GM21526 (cell line): ENCODE data around the gene ERVFRD-1.

Source experiments
- ATAC-seq: cut with Tn5 transposase; IDR thresholded peaks from one replicate; pipeline ENCODE4 v1.9.1; 2021; ENCODE audit warnings: moderate library complexity; ENCODE audit not compliant: unreplicated experiment, low FRiP score

Gene ERVFRD-1, protein sequence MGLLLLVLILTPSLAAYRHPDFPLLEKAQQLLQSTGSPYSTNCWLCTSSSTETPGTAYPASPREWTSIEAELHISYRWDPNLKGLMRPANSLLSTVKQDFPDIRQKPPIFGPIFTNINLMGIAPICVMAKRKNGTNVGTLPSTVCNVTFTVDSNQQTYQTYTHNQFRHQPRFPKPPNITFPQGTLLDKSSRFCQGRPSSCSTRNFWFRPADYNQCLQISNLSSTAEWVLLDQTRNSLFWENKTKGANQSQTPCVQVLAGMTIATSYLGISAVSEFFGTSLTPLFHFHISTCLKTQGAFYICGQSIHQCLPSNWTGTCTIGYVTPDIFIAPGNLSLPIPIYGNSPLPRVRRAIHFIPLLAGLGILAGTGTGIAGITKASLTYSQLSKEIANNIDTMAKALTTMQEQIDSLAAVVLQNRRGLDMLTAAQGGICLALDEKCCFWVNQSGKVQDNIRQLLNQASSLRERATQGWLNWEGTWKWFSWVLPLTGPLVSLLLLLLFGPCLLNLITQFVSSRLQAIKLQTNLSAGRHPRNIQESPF

DNA sequence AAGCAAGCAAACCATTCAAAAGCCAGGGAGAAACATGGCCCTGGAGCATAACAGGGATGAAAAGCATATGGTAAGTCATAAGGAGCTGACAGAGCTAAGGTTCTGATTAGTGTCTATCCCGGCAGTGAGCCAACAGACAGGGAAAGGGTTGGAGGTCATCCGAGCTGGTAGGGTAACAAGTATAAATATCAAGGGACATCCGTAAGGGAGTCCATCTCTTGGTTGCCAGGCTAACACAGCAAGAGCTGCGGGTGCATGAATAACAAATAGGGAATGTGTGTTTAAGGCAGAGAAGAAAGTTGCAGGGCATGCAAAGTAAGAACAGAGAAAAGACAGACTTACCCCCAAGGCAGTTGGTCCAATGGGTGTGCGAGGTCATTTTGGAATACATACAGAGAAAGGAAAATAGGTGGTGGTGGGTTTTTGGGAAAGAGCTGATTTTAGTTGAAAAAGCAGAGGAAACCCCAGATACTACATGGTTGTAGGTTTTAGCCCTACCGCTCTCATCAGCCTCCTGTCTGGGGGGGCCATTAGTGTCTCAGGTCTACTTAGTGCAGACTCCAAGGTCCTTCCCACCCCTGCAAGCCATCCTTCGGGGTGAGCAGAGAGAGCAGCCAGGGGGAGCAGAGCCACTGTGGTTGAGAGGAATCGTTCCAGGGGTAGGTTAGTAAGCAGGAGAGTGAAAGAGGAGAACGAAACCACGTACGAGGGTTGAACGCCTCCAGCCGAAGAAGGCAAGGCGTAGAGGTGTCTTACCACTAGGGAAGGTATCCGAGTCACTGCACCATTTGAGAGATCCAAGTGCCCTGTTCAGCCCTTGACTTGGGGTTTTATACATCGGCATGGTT lies at the start of gene ERVFRD-1:
ERVFRD-1 (minus strand) TSS at position 805 of the 848 bp plus-strand sequence. CDS start 6,415 bp downstream, outside the sequence.
- no peak for ATAC-seq

DNA sequence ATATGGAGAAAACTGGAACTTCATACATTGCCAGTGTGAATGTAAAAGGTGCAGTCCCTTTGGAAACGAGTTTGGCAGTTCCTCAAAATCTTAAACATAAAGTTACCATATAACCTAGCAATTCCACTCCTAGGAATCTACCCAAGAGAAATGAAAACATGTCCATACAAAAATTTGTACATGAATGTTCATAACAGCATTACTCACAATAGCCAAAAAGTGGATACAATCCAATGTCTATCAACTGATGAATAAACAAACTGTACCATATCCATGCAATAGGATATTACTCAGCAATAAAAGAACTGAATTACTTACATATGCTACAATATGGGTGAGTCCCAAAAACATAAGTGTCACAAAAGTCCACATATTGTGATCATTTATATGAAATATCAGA lies 48.7 kb upstream of the ERVFRD-1 start:
- no peak for ATAC-seq

DNA sequence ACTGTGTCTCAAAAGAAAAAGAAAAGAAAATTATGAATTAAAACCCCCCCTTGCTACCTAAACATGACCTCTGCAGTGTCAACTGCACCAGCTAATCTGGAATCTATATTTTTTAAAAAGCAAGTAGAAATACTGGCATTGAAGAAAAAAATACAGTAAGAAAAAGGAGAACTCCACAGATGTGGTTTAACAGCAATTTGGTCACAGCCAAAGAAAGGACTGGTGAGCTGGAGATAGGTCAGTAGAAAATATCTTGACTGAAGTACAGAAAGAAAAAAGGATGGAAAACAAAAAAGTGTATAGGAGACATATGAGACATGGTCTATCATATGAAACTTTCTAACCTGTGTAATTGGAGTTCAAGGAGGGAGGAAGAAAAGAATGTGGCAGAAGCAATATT lies 44.1 kb upstream of the ERVFRD-1 start:
- no peak for ATAC-seq

DNA sequence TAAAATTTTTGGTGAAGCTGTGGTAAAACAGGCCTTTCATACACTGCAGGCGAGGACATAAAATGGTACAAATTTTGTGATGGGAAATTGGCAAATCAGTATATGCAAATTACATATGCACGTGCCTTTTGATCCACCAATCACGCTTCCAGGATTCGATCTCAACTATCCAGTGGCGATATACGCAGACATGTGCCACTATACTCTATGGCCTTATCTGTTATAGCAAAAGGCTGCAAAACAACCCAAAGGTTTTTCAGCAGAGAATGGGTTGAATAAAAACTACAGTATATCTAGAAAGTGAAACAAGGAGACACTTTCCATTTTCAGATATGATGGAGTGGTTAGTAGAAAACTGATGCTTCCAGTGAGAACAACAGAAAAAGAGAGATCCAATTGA lies 41.9 kb upstream of the ERVFRD-1 start:
- no peak for ATAC-seq

DNA sequence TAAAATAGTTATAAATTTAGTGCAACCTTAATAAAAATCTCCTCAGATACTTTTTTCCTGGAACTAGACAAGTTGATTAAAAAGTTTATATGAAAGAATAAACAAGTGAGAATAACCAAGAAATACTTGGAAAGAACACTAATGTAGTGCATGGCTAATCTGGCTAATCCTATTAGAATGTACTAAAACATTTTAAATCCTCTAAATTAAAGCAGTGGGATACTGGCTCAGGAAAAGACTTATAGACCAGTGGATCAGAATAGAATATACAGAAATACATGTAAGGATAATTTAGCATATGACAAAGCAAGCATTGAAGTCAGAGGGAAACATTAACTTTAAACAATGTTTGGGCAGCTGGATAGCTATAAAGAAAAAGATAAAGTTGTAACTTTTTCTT lies 41.1 kb upstream of the ERVFRD-1 start:
- no peak for ATAC-seq

DNA sequence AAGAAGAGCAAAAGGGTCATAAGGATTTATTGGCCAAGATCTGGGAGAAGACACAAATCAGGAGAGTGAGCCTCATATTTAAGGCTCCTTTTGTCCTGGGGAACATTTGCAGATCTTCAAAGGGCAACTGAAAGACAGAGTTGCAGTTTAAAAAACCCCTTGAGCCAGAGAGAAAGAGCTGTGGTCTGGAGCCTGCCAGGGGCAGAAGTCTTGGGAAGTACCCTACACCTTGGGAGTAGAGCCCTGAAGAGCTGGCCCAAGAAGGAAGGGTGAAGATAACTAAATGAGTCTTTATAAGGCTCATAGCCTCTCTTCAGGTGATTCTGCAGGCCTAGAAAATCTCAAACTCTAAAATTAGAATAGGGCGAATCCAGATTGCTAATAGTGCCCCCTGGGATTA lies 40.0 kb upstream of the ERVFRD-1 start:
- ATAC-seq: no peak

DNA sequence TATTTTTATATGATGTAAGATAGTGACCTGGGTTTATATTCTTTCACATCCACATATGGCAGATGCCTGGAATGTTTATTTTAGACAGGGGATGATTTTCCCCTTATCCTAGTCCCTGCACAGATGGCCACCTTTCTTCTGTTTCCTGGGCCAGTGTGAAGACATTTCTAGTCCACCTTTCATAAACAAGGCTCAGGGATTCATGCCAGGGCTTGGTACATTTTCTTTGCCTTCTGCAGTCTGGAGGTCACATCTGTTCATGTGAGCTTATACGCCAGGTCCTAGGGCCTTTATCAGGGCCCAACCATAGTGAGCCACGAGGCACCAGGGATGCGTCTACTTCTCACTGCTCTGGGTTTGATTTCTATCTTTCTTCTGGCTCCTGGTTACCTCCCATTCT lies 38.0 kb upstream of the ERVFRD-1 start:
- ATAC-seq: no peak

DNA sequence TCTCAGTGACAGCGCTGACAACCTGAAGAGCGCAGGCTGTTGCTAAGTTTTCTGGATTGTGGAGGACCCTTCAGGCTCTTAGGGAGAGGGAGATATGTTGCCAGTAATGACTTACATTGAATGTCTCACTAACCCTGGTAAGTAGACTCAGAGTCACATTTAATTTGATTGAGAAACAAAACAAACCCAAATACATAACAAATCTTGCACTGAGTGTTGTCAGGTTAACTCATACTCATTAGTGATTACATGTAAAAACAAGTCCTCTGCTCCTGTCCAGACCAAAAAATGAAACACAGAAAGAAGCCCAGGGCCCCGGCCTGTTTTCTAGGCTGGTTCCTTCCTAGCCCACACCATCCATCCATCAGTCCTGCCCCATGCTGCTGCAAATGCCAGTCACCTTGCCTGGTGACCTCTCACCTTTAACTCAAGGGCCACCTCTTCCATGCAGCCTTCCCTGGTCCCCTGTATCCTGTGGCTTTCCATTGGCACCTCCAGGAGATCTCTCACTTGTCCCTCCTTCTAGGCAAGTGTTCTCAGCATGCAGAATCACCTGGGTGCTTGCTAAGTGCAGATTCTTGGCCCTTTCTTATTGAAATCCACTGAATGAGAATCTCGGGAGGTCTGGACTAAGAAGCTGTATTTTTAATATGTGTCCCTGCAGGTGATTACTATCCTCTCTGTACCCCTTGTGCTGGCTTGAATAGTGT lies 34.7 kb upstream of the ERVFRD-1 start:
- ATAC-seq: no peak

DNA sequence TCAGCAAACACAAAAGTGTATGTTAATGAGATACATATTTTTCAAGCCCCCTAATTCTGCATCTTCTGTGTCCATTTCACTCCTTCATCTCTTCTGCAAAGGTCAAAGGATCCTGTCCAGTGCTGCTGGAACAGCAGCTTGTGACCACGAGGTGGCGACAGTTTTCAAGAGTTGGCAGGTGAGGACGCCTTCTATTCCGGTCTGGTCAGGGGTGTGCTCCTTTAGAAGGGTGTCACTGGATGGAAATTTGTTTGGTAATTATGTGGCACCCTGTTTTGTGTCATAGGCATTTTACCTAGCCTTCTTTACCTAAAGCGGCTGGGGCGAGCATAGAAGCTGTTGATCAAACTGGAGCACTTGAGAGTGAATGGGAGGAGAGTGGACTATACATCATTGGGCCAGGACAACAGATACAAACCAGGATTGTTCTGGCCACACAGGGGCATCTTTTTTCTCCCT lies 32.9 kb upstream of the ERVFRD-1 start:
- ATAC-seq: peak; percentile 74

DNA sequence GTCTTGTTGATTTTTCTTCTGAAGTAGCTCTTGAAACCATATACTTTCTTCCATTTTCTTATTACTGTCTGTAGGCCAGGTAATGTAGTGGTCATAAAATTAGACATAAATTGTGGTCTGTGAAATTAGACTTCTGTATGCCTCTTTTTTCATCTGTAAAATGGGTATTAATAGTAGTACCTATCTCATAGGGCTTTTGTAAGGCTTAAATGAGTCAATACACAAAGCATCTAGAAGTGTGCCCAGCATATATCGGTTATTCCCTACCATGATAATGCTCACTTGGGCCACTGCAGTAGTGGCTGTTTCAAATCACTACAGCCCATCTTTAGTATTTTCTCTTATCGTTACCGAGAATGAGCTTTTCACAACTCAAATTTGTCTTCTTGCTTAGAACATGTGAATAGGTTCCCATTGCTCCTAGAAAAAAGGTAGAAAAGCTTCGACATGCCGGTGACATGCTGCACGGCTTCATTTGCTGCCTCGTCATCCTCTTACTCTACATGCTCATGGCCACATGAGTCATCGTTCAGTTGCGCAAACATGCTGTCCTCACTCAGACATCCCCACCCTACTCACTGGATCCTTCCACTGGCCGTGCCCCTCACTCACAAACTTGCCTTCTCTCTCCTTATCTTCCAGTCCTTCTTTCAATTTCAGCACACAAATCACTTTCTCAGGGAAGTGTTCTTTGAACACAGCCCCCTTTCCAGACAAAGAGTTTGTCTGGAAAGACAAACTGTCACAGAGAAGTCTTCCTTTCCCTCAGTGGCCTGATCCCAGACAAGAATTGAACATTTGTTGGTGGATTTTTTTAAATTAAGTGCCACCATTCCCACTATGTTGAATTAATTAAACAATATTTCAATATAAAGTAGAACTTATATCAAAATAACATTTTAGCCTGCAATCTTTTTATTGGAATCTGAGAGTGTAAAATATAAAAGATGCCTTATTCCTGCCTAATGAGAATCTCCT lies 32.2 kb upstream of the ERVFRD-1 start:
- ATAC-seq: no peak

DNA sequence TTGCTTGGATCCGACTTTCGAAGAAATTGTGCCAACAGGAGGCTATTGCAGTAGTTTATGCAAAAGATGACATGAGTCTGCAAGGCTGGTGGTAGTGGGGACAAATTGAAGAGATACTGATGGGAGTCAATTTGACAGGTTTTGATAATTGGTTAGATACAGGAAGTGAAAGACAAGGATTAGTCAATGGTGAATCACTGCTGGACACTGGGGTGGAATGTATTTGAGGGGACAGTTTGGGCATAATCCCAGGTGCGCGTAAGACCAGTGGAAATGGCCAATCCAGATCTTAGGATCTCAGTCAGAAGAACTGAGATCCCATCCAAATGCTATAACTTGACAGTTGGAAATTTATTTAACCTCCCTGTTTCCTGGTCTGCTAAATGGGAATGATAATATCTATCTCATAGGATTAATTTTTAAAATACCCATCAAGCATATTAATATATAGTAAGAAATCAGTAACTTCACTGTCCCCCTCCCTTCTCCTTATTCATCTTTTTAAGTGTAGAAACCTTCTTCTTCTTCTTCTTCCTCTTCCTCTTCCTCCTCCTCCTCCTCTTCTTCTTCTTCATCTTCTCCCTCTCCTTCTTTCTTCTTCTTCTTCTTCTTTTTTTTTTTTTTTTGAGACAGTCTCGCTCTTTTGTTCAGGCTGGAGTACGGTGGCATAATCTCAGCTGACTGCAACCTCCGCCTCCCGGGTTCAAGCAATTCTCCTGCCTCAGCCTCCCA lies 30.9 kb upstream of the ERVFRD-1 start:
- ATAC-seq: no peak

DNA sequence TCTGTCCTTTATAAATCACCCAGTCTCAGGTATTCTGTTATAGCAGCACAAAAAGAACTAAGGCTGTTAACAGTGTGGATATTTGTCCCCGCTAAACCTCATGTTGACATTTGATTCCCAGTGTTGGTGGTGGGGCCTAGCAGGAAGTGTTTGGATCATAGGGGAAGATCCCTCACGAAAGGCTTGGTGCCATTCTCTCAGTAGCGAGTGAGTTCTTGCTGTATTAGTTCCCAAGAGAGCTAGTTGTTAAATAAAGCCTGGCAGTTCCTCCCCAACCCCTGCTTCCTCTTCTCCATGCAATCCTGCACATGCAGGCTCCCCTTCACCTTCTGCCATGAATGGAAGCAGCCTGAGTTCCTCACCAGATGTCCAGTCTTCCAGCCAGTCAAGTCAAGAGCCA lies 29.8 kb upstream of the ERVFRD-1 start:
- no peak for ATAC-seq

DNA sequence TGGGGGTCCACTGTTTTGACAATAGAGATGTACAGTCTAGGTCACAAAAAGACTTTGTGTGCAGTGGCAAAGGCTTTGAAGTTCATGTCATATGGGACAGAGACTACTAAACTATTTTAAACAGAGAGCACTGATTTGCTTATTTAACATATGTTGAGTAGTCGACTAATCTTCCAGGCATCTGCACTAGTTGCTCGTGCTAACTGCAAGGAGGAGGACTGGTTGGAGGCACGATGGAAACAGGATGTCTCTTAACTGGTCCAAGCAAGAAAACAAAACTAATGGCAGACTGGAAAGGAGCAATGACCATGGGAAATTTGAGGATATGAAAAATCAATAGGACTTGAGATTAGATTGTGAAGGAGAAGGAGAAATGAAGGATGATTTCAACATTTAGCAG lies 28.5 kb upstream of the ERVFRD-1 start:
- ATAC-seq: no peak

DNA sequence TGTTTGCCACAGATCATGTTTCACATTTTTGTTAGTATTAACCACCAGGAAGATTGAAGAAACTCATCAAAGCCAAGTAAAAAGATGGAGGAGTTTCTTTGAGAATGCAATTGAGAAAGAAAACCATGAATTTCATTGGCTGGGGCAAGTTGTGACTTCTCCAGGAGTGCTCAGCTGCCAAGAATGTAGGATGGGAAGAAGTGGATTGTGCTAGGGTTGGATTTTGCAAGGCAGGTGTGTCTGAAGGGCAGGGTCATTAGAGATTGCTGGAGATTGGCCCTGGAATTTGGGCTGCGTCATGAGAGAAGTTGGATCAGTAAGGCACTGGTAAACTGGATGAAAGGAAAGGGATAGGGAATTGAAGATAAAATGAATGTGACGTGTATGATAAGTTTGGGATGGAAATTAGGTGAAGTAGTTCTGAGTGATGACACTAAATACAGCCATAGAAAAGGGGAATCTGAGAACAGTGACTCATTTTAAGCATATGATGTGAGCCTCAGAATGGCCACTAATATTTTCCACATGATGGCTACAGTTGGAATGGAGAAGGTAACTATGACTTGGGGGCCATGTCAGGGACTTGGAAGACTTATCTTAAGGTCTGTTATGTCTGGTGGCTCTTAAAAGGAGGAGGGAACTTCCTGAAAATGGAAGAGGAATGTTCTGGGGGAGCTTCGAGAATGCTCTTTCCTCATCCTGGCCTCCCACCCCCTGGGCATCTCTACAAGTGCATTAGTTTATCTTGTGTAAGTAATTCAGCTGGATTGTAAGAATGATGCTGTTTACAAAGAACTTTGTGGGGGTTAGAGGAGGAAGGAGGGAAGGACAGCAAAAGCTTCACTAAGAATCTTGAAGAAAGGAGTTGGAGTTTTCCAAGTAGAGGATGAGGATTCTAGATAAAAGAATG lies 27.8 kb upstream of the ERVFRD-1 start:
- ATAC-seq: no peak

DNA sequence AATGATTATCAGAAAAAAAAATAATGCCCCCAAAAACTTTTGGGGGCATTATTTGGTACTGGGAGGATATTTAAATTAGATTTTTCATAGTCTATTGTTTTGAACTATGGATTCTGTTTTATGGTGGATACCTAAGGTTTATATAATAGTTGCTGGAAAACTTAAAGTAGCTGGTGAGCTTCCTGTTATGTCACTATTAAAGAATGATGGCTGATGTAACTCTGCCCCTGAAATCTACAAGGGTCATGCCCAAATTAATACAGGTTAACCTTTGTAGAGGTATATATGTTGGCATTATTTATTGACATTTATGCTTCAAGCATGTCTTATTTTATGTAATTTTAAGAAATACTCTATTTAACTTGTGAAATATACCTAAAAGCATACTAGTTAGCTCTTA lies 25.3 kb upstream of the ERVFRD-1 start:
- ATAC-seq: no peak

DNA sequence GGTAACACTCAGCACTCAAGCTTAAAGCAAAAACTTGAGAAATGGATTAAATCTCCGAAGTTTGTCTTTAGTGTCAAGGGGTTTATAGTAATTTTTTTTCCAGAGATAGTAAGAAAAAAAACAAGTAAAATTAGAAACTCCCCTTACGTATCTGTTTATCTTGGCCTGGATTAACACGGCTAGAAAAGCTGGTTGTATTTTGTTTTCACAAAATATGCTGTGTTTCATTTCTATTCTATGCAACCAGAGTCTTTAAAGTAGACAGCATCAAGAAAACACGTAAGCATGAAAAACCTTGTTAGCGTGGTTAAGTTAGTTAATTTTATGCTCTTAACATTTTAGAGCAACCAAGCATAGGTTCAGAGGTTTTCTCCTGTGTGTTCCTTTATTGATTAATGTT lies 21.8 kb upstream of the ERVFRD-1 start:
- no peak for ATAC-seq

DNA sequence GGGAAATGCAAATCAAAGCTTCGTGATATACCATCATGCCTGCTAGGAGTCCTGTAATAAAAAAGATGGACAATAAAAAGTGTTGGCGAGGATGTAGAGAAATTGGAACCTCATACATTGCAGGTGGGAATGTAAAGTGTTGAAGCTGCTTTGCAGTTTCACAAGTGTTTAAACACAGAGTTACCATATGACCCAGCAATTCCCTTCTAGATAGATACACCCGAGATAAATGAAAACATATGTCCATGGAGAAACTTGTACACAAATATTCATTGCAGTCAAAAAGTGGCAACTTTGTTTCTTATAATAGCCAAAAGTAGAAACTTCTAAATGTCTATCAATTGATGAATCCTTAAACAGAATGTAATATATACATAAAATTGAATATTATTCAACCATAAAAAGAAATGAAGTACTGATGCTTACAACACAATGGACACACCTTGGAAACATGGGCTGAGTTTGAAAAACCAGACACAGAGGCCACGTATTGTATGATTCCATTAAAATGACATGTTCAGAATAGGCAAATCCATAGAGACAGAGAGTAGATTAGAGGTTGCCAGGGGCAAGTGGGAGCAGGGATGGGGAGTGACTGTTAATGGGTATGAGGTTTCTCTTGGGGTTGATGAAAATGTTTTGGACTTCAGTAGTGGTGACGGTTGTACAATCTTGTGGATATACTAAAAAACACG lies 20.8 kb upstream of the ERVFRD-1 start:
- no peak for ATAC-seq
